Measurements from ENCODE around the gene RHOH. TPM values are rescaled to one million over a fixed set of nuclear protein-coding genes. Genes with fewer than 3 reads are reported as not detected.

RHOH gene
- total and polyA plus RNA-seq, 9 of the 15 experiments (the other 6 are each of a cell fraction or from before 2014, with no cell fraction given), result 14.3 to 37.7 (median 23.2) TPM

DNA sequence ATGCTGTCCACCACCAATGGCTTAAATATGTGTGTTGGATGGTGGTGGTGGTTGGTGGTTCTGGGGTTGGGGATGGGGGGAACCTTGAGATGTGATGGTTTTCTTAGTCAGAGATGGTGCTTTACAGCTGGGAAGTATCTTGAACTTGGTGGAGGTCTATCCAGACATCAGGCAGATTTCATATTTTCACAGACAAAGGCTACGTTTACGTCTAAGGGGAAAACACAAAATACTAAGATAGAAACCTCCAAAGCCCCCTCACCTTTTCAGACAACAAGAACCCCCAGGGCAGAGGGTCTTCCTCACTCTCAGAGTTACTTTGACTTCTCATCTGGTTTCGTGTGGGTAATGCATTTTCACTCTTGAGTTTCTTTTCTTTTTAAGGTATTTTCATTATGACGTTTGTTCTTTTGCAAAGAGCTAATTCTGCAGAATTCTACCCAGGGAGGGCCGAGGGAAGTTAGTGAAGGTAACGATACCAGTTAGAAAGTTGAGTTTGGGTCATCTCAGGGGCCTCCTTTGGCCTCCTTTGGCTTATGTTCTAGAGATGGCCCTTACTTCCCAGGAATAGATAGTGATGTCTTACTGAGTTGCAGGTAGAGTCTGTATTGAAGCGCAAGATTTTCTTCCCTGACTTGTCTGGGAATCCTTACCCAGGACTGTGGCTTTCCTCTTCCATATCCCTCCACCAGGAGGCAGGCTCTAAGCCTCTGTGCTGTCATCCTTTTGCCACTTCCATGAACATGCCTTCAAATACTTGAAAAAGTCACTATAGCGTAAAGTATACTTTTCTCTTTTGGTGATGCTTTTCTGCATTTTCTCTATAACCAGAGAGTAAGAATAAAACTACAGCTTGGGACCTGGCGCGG lies 31.9 kb downstream of the RHOH start (continued):
- TF ChIP-seq, protein P1, sequence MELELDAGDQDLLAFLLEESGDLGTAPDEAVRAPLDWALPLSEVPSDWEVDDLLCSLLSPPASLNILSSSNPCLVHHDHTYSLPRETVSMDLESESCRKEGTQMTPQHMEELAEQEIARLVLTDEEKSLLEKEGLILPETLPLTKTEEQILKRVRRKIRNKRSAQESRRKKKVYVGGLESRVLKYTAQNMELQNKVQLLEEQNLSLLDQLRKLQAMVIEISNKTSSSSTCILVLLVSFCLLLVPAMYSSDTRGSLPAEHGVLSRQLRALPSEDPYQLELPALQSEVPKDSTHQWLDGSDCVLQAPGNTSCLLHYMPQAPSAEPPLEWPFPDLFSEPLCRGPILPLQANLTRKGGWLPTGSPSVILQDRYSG (tag; conservative IDR thresholded peaks at IDR 0.05; ENCODE audit: low read depth), result no peak
- TF ChIP-seq ZNF354B (CRISPR knock-in tag; IDR thresholded peaks at IDR 0.05) (no peak), RBM39 (optimal IDR thresholded peaks at IDR 0.05; ENCODE audit: low read depth, low read length) (no peak), ILK (tag; IDR thresholded peaks at IDR 0.05; ENCODE audit: borderline replicate concordance, low read depth) (no peak), POLR2AphosphoS2 (IDR thresholded peaks at IDR 0.05; ENCODE audit: low read length) (no peak), CCAR2 (IDR thresholded peaks at IDR 0.05; ENCODE audit: low read depth, low read length) (no peak)
- TF ChIP-seq, protein P2, sequence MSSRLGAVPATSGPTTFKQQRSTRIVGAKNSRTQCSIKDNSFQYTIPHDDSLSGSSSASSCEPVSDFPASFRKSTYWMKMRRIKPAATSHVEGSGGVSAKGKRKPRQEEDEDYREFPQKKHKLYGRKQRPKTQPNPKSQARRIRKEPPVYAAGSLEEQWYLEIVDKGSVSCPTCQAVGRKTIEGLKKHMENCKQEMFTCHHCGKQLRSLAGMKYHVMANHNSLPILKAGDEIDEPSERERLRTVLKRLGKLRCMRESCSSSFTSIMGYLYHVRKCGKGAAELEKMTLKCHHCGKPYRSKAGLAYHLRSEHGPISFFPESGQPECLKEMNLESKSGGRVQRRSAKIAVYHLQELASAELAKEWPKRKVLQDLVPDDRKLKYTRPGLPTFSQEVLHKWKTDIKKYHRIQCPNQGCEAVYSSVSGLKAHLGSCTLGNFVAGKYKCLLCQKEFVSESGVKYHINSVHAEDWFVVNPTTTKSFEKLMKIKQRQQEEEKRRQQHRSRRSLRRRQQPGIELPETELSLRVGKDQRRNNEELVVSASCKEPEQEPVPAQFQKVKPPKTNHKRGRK (tag; IDR thresholded peaks at IDR 0.05), result no peak
- TF ChIP-seq, protein P3, sequence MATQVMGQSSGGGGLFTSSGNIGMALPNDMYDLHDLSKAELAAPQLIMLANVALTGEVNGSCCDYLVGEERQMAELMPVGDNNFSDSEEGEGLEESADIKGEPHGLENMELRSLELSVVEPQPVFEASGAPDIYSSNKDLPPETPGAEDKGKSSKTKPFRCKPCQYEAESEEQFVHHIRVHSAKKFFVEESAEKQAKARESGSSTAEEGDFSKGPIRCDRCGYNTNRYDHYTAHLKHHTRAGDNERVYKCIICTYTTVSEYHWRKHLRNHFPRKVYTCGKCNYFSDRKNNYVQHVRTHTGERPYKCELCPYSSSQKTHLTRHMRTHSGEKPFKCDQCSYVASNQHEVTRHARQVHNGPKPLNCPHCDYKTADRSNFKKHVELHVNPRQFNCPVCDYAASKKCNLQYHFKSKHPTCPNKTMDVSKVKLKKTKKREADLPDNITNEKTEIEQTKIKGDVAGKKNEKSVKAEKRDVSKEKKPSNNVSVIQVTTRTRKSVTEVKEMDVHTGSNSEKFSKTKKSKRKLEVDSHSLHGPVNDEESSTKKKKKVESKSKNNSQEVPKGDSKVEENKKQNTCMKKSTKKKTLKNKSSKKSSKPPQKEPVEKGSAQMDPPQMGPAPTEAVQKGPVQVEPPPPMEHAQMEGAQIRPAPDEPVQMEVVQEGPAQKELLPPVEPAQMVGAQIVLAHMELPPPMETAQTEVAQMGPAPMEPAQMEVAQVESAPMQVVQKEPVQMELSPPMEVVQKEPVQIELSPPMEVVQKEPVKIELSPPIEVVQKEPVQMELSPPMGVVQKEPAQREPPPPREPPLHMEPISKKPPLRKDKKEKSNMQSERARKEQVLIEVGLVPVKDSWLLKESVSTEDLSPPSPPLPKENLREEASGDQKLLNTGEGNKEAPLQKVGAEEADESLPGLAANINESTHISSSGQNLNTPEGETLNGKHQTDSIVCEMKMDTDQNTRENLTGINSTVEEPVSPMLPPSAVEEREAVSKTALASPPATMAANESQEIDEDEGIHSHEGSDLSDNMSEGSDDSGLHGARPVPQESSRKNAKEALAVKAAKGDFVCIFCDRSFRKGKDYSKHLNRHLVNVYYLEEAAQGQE (IDR thresholded peaks at IDR 0.05; ENCODE audit: borderline replicate concordance), result peak; percentile 57; the same call in 1 of the 2 replicates
- TF ChIP-seq, protein P3 (CRISPR knock-in tag; IDR thresholded peaks at IDR 0.05; ENCODE audit: low read depth), result no peak
- TF ChIP-seq, protein P4, sequence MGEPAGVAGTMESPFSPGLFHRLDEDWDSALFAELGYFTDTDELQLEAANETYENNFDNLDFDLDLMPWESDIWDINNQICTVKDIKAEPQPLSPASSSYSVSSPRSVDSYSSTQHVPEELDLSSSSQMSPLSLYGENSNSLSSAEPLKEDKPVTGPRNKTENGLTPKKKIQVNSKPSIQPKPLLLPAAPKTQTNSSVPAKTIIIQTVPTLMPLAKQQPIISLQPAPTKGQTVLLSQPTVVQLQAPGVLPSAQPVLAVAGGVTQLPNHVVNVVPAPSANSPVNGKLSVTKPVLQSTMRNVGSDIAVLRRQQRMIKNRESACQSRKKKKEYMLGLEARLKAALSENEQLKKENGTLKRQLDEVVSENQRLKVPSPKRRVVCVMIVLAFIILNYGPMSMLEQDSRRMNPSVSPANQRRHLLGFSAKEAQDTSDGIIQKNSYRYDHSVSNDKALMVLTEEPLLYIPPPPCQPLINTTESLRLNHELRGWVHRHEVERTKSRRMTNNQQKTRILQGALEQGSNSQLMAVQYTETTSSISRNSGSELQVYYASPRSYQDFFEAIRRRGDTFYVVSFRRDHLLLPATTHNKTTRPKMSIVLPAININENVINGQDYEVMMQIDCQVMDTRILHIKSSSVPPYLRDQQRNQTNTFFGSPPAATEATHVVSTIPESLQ (CRISPR knock-in tag; IDR thresholded peaks at IDR 0.05), result no peak
- TF ChIP-seq, protein P5, sequence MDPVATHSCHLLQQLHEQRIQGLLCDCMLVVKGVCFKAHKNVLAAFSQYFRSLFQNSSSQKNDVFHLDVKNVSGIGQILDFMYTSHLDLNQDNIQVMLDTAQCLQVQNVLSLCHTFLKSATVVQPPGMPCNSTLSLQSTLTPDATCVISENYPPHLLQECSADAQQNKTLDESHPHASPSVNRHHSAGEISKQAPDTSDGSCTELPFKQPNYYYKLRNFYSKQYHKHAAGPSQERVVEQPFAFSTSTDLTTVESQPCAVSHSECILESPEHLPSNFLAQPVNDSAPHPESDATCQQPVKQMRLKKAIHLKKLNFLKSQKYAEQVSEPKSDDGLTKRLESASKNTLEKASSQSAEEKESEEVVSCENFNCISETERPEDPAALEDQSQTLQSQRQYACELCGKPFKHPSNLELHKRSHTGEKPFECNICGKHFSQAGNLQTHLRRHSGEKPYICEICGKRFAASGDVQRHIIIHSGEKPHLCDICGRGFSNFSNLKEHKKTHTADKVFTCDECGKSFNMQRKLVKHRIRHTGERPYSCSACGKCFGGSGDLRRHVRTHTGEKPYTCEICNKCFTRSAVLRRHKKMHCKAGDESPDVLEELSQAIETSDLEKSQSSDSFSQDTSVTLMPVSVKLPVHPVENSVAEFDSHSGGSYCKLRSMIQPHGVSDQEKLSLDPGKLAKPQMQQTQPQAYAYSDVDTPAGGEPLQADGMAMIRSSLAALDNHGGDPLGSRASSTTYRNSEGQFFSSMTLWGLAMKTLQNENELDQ (CRISPR knock-in tag; IDR thresholded peaks at IDR 0.05; ENCODE audit: borderline replicate concordance), result no peak

All from K562 (cell line).